ENCODE data around the gene TRIM47. TPM values are rescaled to one million over a fixed set of nuclear protein-coding genes. Genes with fewer than 3 reads are reported as not detected.

Gene TRIM47
- total RNA-seq, 1 experiment from 2014 or later = 6.9 TPM

GRCh38 chr17:75919611-75920010 lies 41.2 kb upstream of the TRIM47 start:
- no peaks in the 10 kb centered on the region for H3K4me1 Mint-ChIP-seq
- TF ChIP-seq, protein P1, sequence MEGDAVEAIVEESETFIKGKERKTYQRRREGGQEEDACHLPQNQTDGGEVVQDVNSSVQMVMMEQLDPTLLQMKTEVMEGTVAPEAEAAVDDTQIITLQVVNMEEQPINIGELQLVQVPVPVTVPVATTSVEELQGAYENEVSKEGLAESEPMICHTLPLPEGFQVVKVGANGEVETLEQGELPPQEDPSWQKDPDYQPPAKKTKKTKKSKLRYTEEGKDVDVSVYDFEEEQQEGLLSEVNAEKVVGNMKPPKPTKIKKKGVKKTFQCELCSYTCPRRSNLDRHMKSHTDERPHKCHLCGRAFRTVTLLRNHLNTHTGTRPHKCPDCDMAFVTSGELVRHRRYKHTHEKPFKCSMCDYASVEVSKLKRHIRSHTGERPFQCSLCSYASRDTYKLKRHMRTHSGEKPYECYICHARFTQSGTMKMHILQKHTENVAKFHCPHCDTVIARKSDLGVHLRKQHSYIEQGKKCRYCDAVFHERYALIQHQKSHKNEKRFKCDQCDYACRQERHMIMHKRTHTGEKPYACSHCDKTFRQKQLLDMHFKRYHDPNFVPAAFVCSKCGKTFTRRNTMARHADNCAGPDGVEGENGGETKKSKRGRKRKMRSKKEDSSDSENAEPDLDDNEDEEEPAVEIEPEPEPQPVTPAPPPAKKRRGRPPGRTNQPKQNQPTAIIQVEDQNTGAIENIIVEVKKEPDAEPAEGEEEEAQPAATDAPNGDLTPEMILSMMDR (conservative IDR thresholded peaks at IDR 0.05) = no peak
- Histone ChIP-seq H3K4me1 (ENCODE audit: insufficient read depth, low read length) (no peaks in the 10 kb centered on the region), H4K91ac (ENCODE audit: insufficient read length, low read depth, low read length) (no peak overlapping the region), H4K20me1 (ENCODE audit: control insufficient read depth, insufficient read depth, insufficient read length) (no peaks in the 10 kb centered on the region), H3K23me2 (ENCODE audit: insufficient read length, low read depth, low read length, poor library complexity, severe bottlenecking) (no peaks in the 10 kb centered on the region), H3K4ac (ENCODE audit: low read depth, low read length) (no peak overlapping the region), H3K56ac (ENCODE audit: insufficient read length, low read depth, low read length) (no peak overlapping the region), H2AFZ (ENCODE audit: low read length) (no peak overlapping the region), H3K27me3 (ENCODE audit: insufficient read depth, low read length) (no peaks in the 10 kb centered on the region), H2AK5ac (ENCODE audit: insufficient read length, low read length) (no peak overlapping the region), H3K9ac (ENCODE audit: extremely low read depth, insufficient read length, low read length) (no peak overlapping the region), H2BK12ac (ENCODE audit: insufficient read length, low read depth, low read length) (no peak overlapping the region), H3K79me2 (ENCODE audit: insufficient read depth, low read length) (no peaks in the 10 kb centered on the region), H3K14ac (ENCODE audit: insufficient read depth, low read length) (no peak overlapping the region; the same call in 1 of the 2 replicates), H3K9me3 (ENCODE audit: control insufficient read depth, low read depth, low read length) (no peaks in the 10 kb centered on the region), H3K23ac (ENCODE audit: insufficient read length, low read depth, low read length) (no peak overlapping the region), H3K79me1 (ENCODE audit: insufficient read depth, low read depth, low read length, poor library complexity, severe bottlenecking) (no peaks in the 10 kb centered on the region), H2BK20ac (ENCODE audit: low read depth, low read length, poor library complexity, severe bottlenecking) (no peak overlapping the region), H4K8ac (replicated peaks; ENCODE audit: insufficient read length, low read depth, low read length) (no peak overlapping the region), H3K27ac (ENCODE audit: insufficient read length, low read depth, low read length) (no peak overlapping the region), H2BK5ac (ENCODE audit: insufficient read length, low read length) (no peak overlapping the region), H3K4me2 (ENCODE audit: insufficient read depth, insufficient read length, low read length) (no peak overlapping the region), H2BK15ac (ENCODE audit: low read depth, low read length) (0 out of 2 replicates have a peak overlapping the region, but pooled peaks have one; percentile 38), H3K18ac (ENCODE audit: insufficient read length, low read depth, low read length) (no peak overlapping the region), H4K5ac (ENCODE audit: insufficient read length, low read depth, low read length) (no peak overlapping the region), H2BK120ac (ENCODE audit: low read depth, low read length, poor library complexity, severe bottlenecking) (no peak overlapping the region), H3T11ph (ENCODE audit: low read length) (no peak overlapping the region)
- no peak for DNase-seq
- no peaks in the 10 kb centered on the region for H3K27me3 Mint-ChIP-seq (ENCODE audit: low read depth)
- WGBS (ENCODE audit: extremely low coverage, insufficient read length, low lambda C conversion rate) = no CpG with 5 or more reads among the region's 22 CpGs
- H3K27ac Mint-ChIP-seq = peak overlapping the region in 2 of 3 experiments; percentile 3 to 23; a peak in 1 of 7 replicates
- H3K9me3 Mint-ChIP-seq = no peaks in the 10 kb centered on the region
- no peak overlapping the region for H3K4me3 Mint-ChIP-seq
- H3K36me3 Mint-ChIP-seq (ENCODE audit: insufficient read depth in 1 of 3, low read depth in 3 of 3) = peaks cover 2 to 24% (median 4%) of the 10 kb centered on the region in 3 experiments; a peak in 6 of 7 replicates

Measured in H9 (cell line).